Fibroblast of the aortic adventitia (primary cell): ENCODE data around the gene UNC5CL. TPM values are rescaled to one million over a fixed set of nuclear protein-coding genes. Genes with fewer than 3 reads are reported as not detected.

Source experiments
- DNase-seq: peaks from one replicate; pipeline ENCODE4 v3.0.0-alpha.2; 2010; ENCODE audit warnings: low read depth
- H3K4me3 ChIP-seq: 2 replicates; pipeline ENCODE4 v1.5.1; 2011; ENCODE audit warnings: low read depth, mild to moderate bottlenecking, control low read depth, low read length, moderate library complexity
- CTCF ChIP-seq: IDR thresholded peaks from 2 replicates; pipeline ENCODE4 v1.5.1; 2011; ENCODE audit warnings: mild to moderate bottlenecking, low read length, control low read depth, inconsistent platforms; ENCODE audit not compliant: insufficient read depth
- total RNA-seq: library from RNA; depleted of rRNA; stranded (reverse); fragments of >200 nt; gene quantifications from 2 replicates; pipeline ENCODE4 v1.2.3, GENCODE V29; 2012; ENCODE audit warnings: low replicate concordance

The UNC5CL gene
- total RNA-seq, 1 donor, result not detected

DNA sequence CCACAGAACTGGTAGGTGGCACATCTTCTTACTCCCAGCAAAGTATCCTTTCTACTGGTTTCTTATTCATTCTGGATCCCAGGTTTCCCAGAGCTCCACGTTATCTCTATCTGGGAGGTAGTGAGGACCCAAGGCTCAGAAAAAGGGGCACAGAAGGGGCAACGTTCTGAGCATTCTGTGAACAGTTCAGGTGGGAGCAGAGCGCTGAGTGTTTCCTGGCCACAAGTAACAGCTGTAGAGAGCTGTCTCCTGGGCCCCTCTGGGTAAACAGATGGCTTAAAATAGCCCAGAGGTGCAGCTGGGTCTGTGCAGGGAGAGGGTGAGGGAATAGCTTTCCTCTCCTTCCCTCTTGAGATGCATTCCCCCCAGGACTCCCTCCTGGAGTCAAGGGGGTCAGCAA, 16.1 kb upstream of the UNC5CL start:
- no peak for TF ChIP-seq CTCF
- no peak for DNase-seq
- H3K4me3 ChIP-seq, result no peak overlapping the region

GRCh38 chr6:41054511-41054910, 15.5 kb upstream of the UNC5CL start:
- no peak for DNase-seq
- TF ChIP-seq CTCF, result no peak
- H3K4me3 ChIP-seq, result no peak overlapping the region

DNA sequence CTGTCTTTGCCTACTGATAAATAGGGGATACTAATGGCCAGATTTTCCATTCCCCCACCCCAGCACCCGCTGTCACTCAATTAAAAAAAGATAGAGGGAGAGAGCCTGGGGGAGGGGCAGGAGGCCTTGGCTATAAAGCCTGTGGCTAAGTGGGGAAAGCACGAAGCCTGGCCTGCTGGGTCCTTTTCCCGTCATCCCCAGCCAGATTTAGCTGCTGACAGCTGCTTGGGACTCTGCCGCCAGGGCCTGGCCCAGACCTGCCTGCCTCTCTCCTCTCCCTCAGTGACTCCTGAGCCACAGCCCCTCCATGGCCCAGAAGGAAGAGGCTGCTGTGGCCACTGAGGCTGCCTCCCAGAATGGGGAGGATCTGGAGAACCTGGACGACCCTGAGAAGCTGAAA, 14.0 kb upstream of the UNC5CL start, which contains the start of gene APOBEC2:
Gene APOBEC2, plus strand, starts transcription at position 162 of the 400 bp plus-strand sequence. Its CDS starts 146 bp downstream, at position 308.
- no peak within 1 kb of the TSS for H3K4me3 ChIP-seq
- TF ChIP-seq CTCF, result no peak
- DNase-seq, result no peak

GRCh38 chr6:41051873-41052272, 12.9 kb upstream of the UNC5CL start:
- no peak overlapping the region for H3K4me3 ChIP-seq
- TF ChIP-seq CTCF, result no peak
- DNase-seq, result no peak

DNA sequence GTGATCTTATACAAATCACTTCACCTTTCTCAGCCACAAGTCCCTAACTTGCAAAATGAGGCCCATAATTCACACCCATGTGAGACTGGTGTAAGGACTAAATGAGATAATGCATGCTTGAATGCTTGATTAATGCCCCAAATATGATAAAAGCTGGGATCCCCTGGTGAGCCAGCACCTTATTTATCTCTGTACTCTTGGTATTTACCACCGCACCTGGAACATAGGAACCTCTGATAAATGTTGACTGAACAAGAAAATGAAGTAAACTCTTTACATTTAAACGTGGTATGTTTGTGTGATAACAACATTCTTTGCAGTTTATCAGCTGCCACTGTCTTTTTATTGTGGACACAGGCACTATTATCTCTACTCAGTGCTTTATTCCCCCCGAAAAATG, 11.5 kb upstream of the UNC5CL start:
- no peak for DNase-seq
- TF ChIP-seq CTCF, result no peak
- no peak overlapping the region for H3K4me3 ChIP-seq

GRCh38 chr6:41049955-41050354, 10.9 kb upstream of the UNC5CL start:
- DNase-seq, result no peak
- H3K4me3 ChIP-seq, result no peak overlapping the region
- TF ChIP-seq CTCF, result no peak

GRCh38 chr6:41049521-41049920, 10.5 kb upstream of the UNC5CL start:
- TF ChIP-seq CTCF, result no peak
- no peak for DNase-seq
- no peak overlapping the region for H3K4me3 ChIP-seq
